CD4-positive, CD25-positive, alpha-beta regulatory T cell (primary cell): ENCODE results near the gene CPLX4. TPM values are rescaled to one million over a fixed set of nuclear protein-coding genes. Genes with fewer than 3 reads are reported as not detected.
A peak's percentile ranks its signal among the peaks of the same experiment; 100 is the strongest.

Experiments used
- ATAC-seq, 2 donors: fragments of 150-1000 bp; cut with Tn5 transposase; one replicate each; pipeline ENCODE4 v1.10.0; 2021; ENCODE audit warnings: low read depth in 2 of 2, moderate number of reproducible peaks in 2 of 2, moderate library complexity in 1 of 2
- DNase-seq, 3 donors: peaks; one replicate each; pipeline versions ENCODE4 v3.0.0 to v3.0.0-alpha.2; 2012 to 2022; ENCODE audit warnings: mixed read lengths in 1 of 3
- H3K27ac ChIP-seq: one replicate; pipeline ENCODE4 v1.7.0; 2013; ENCODE audit warnings: mild to moderate bottlenecking, low read length; ENCODE audit not compliant: insufficient read depth, poor library complexity, severe bottlenecking
- H3K27me3 ChIP-seq: one replicate; pipeline ENCODE4 v1.7.0; 2013; ENCODE audit warnings: low read length; ENCODE audit not compliant: control insufficient read depth, insufficient read depth
- H3K36me3 ChIP-seq: one replicate; pipeline ENCODE4 v1.7.0; 2013; ENCODE audit warnings: mild to moderate bottlenecking, low read length, moderate library complexity; ENCODE audit not compliant: control insufficient read depth, insufficient read depth
- H3K4me1 ChIP-seq: 2 replicates; pipeline ENCODE4 v1.7.0; 2013; ENCODE audit warnings: mild to moderate bottlenecking, low read length; ENCODE audit not compliant: insufficient read depth, control insufficient read depth, poor library complexity, severe bottlenecking
- H3K4me3 ChIP-seq: one replicate; pipeline ENCODE4 v1.7.0; 2013; ENCODE audit warnings: low read depth, mild to moderate bottlenecking, low read length, moderate library complexity
- H3K9me3 ChIP-seq, 2 experiments: 1 replicate in 1 of 2; 2 replicates in 1 of 2; pipeline ENCODE4 v1.7.0; 2013; ENCODE audit warnings: low read length in 2 of 2, mild to moderate bottlenecking in 1 of 2, moderate library complexity in 1 of 2; ENCODE audit not compliant: control insufficient read depth in 2 of 2
- H3K27ac Mint-ChIP-seq, 3 donors: one replicate each; pipeline ENCODE4 v1.8.0; 2020 to 2022; ENCODE audit warnings: mild to moderate bottlenecking in 3 of 3, mixed read lengths in 3 of 3, moderate library complexity in 2 of 3
- H3K27me3 Mint-ChIP-seq: one replicate; pipeline ENCODE4 v1.8.0; 2022; ENCODE audit warnings: mild to moderate bottlenecking, mixed read lengths
- H3K36me3 Mint-ChIP-seq: one replicate; pipeline ENCODE4 v1.8.0; 2020; ENCODE audit warnings: mixed read lengths
- H3K4me1 Mint-ChIP-seq, 4 donors: one replicate each; pipeline ENCODE4 v1.8.0; 2020 to 2022; ENCODE audit warnings: mixed read lengths in 4 of 4, mild to moderate bottlenecking in 1 of 4
- H3K4me3 Mint-ChIP-seq, 4 donors: one replicate each; pipeline ENCODE4 v1.8.0; 2020 to 2022; ENCODE audit warnings: mild to moderate bottlenecking in 4 of 4, mixed read lengths in 4 of 4, moderate library complexity in 3 of 4
- H3K9me3 Mint-ChIP-seq, 7 donors: one replicate each; pipeline ENCODE4 v1.8.0; 2020 to 2022; ENCODE audit warnings: mixed read lengths in 7 of 7, mild to moderate bottlenecking in 3 of 7, moderate library complexity in 2 of 7
- polyA plus RNA-seq, 4 donors: library from polyadenylated mRNA; unstranded; fragments of 300-500 nt; fragmentation: Illumina TruSeq; gene quantifications; one replicate each; pipeline ENCODE4 v1.2.3, GENCODE V29; 2021
- total RNA-seq: library from RNA; stranded (reverse); gene quantifications from one replicate; pipeline ENCODE4 v1.2.3, GENCODE V29; 2022

CPLX4 gene
- total and polyA plus RNA-seq, 5 donors from 2014 or later = not detected

DNA sequence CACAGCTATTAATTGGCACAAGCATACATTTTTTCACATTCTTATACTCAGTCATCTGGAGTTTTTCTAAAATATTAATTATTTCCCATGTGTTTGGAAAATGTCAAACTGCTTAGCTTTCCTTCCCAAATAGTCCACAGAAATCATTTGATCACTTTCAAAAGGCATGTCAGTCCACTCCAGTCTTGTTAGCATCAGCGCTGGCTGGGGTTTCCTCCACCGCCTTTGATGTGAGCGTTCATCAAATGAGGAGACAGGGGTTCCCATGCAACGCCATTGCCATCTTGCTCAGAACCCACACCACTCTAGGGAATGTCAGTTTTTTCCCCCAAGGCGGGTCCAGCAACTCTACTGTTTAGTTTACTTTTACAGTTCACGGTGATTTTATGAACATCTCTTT, 32.1 kb downstream of the CPLX4 start:
- Histone ChIP-seq H3K27ac (no peak overlapping the region), H3K4me3 (no peak overlapping the region), H3K36me3 (no peaks in the 10 kb centered on the region), H3K9me3 (no peaks in the 10 kb centered on the region), H3K27me3 (peaks cover 21% of the 10 kb centered on the region), H3K4me1 (no peaks in the 10 kb centered on the region)
- no peaks in the 10 kb centered on the region for H3K4me1 Mint-ChIP-seq
- peaks cover 0 to 6% (median 0%) of the 10 kb centered on the region in 7 donors for H3K9me3 Mint-ChIP-seq
- H3K27ac Mint-ChIP-seq = no peak overlapping the region
- H3K4me3 Mint-ChIP-seq = no peak overlapping the region
- H3K27me3 Mint-ChIP-seq = peaks cover 49% of the 10 kb centered on the region
- H3K36me3 Mint-ChIP-seq = no peaks in the 10 kb centered on the region
- ATAC-seq (no peak), DNase-seq (no peak)

GRCh38 chr18:59282341-59282740, 36.1 kb downstream of the CPLX4 start:
- H3K27me3 ChIP-seq = peaks cover 19% of the 10 kb centered on the region
- no peaks in the 10 kb centered on the region for H3K36me3 ChIP-seq
- ATAC-seq (no peak), DNase-seq (no peak)
- no peaks in the 10 kb centered on the region for H3K4me1 Mint-ChIP-seq
- H3K9me3 ChIP-seq = no peaks in the 10 kb centered on the region
- H3K4me3 ChIP-seq = no peak overlapping the region
- no peak overlapping the region for H3K27ac ChIP-seq
- H3K4me3 Mint-ChIP-seq = no peak overlapping the region
- H3K36me3 Mint-ChIP-seq = no peaks in the 10 kb centered on the region
- H3K27ac Mint-ChIP-seq = no peak overlapping the region
- H3K27me3 Mint-ChIP-seq = peaks cover 69% of the 10 kb centered on the region
- peaks cover 0 to 3% (median 0%) of the 10 kb centered on the region in 7 donors for H3K9me3 Mint-ChIP-seq
- no peaks in the 10 kb centered on the region for H3K4me1 ChIP-seq

DNA sequence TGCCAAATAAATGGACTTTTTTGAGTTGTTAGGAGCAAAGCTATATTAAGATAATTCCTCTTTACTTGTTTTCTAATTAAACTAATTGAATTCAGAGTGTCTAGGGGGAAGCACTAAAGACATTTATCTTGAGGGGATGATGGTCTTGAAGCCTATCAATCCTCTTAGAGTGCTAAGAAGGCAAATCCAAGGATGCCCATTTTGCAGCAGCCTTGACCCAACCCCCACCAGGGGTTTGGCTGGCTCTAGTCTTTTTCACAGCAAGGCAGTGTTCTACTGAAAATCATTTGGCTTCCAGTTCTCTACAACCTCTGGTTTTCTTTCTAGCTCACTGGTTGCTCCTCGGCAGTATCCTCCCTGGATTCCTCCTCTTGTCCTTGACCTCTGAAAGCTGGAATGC, 38.7 kb downstream of the CPLX4 start:
- Histone ChIP-seq H3K36me3 (no peaks in the 10 kb centered on the region), H3K27ac (no peak overlapping the region), H3K4me3 (no peak overlapping the region), H3K9me3 (no peaks in the 10 kb centered on the region), H3K4me1 (no peaks in the 10 kb centered on the region), H3K27me3 (peaks cover 28% of the 10 kb centered on the region)
- H3K27ac Mint-ChIP-seq = no peak overlapping the region
- ATAC-seq (no peak), DNase-seq (no peak)
- no peak overlapping the region for H3K4me3 Mint-ChIP-seq
- no peaks in the 10 kb centered on the region for H3K36me3 Mint-ChIP-seq
- H3K27me3 Mint-ChIP-seq = peaks cover 77% of the 10 kb centered on the region
- H3K9me3 Mint-ChIP-seq = peaks cover 0 to 3% (median 0%) of the 10 kb centered on the region in 7 donors
- H3K4me1 Mint-ChIP-seq = peaks cover 0 to under 1% (median 0%) of the 10 kb centered on the region in 4 donors

DNA sequence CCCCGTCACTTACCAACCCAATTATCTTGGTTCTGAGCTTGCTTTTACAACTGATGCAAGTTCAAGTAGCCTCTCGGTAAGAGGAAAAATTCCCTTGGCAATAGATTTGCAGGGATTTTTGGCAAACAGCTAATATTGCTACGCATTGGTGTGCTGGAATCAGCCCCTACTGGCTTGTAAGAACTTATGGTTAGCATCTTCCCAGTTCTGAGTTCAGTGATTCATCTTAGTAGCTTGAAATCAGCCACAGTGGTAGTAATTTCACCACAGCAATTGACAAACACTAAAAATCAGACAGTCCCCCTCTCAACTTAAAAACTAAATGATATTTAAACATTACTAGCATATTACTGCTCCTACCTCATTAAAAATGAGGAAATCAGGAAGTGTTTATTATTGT, 39.3 kb downstream of the CPLX4 start:
- DNase-seq (no peak), ATAC-seq (no peak)
- Mint-ChIP-seq H3K27ac (no peak overlapping the region), H3K4me1 (peaks cover 0 to 6% (median 0%) of the 10 kb centered on the region in 4 donors), H3K36me3 (no peaks in the 10 kb centered on the region), H3K9me3 (peaks cover 0 to 3% (median 0%) of the 10 kb centered on the region in 7 donors), H3K4me3 (no peak overlapping the region), H3K27me3 (peaks cover 79% of the 10 kb centered on the region)
- Histone ChIP-seq H3K27ac (no peak overlapping the region), H3K9me3 (no peaks in the 10 kb centered on the region), H3K27me3 (peaks cover 32% of the 10 kb centered on the region), H3K4me1 (no peaks in the 10 kb centered on the region), H3K36me3 (no peaks in the 10 kb centered on the region), H3K4me3 (no peak overlapping the region)

DNA sequence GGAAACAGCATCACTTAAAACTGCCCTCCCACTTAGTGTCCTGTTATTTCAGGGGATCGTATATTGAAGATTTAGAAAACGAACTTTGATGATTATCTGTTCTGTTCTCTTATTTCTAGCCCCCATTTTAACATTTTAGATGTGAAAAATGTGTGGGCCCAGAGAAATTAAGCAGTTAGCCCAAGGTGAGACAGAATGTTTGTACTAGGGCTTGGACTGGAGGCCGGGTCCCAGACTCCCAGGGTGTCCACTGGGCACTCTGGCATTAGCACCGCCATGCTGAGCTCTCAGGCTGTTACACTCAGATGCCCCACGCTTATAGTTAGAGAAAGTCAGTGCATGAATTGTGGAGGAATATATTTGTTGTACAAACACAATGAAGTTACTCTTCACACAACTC, 39.7 kb downstream of the CPLX4 start:
- H3K27ac Mint-ChIP-seq = no peak overlapping the region
- H3K4me1 Mint-ChIP-seq = peaks cover 0 to 9% (median 0%) of the 10 kb centered on the region in 4 donors
- no peak overlapping the region for H3K4me3 ChIP-seq
- H3K36me3 ChIP-seq = no peaks in the 10 kb centered on the region
- H3K9me3 ChIP-seq = no peaks in the 10 kb centered on the region
- no peak overlapping the region for H3K27ac ChIP-seq
- no peaks in the 10 kb centered on the region for H3K36me3 Mint-ChIP-seq
- peaks cover 0 to 3% (median 0%) of the 10 kb centered on the region in 7 donors for H3K9me3 Mint-ChIP-seq
- peaks cover 32% of the 10 kb centered on the region for H3K27me3 ChIP-seq
- H3K4me1 ChIP-seq = no peaks in the 10 kb centered on the region
- no peak overlapping the region for H3K4me3 Mint-ChIP-seq
- DNase-seq = no peak
- ATAC-seq = no peak
- peaks cover 79% of the 10 kb centered on the region for H3K27me3 Mint-ChIP-seq

- no peak overlapping the region for H3K27ac ChIP-seq
- H3K4me1 ChIP-seq = peaks cover 20% of the 10 kb centered on the region
- H3K27me3 ChIP-seq = peaks cover 42% of the 10 kb centered on the region
- no peaks in the 10 kb centered on the region for H3K36me3 Mint-ChIP-seq
- DNase-seq (no peak), ATAC-seq (no peak)
- H3K4me3 Mint-ChIP-seq = no peak overlapping the region
- peaks cover 0 to 2% (median 0%) of the 10 kb centered on the region in 7 donors for H3K9me3 Mint-ChIP-seq
- no peaks in the 10 kb centered on the region for H3K9me3 ChIP-seq
- H3K36me3 ChIP-seq = no peaks in the 10 kb centered on the region
- H3K4me3 ChIP-seq = no peak overlapping the region
- H3K4me1 Mint-ChIP-seq = peaks cover 0 to 17% (median 1%) of the 10 kb centered on the region in 4 donors
- H3K27ac Mint-ChIP-seq = no peak overlapping the region
- peaks cover 86% of the 10 kb centered on the region for H3K27me3 Mint-ChIP-seq
Observed at GRCh38 chr18:59276047-59276446, 42.4 kb downstream of the CPLX4 start.

GRCh38 chr18:59275406-59275949, 43.0 kb downstream of the CPLX4 start:
- Histone ChIP-seq H3K36me3 (no peaks in the 10 kb centered on the region), H3K27ac (no peak overlapping the region), H3K9me3 (no peaks in the 10 kb centered on the region), H3K4me3 (no peak overlapping the region), H3K4me1 (peaks cover 20% of the 10 kb centered on the region), H3K27me3 (peaks cover 48% of the 10 kb centered on the region)
- H3K27ac Mint-ChIP-seq = no peak overlapping the region
- H3K9me3 Mint-ChIP-seq = peaks cover 0 to 2% (median 0%) of the 10 kb centered on the region in 7 donors
- no peaks in the 10 kb centered on the region for H3K36me3 Mint-ChIP-seq
- no peak overlapping the region for H3K4me3 Mint-ChIP-seq
- H3K27me3 Mint-ChIP-seq = peaks cover 86% of the 10 kb centered on the region
- DNase-seq (no peak), ATAC-seq (no peak)
- peaks cover 0 to 17% (median 2%) of the 10 kb centered on the region in 4 donors for H3K4me1 Mint-ChIP-seq

DNA sequence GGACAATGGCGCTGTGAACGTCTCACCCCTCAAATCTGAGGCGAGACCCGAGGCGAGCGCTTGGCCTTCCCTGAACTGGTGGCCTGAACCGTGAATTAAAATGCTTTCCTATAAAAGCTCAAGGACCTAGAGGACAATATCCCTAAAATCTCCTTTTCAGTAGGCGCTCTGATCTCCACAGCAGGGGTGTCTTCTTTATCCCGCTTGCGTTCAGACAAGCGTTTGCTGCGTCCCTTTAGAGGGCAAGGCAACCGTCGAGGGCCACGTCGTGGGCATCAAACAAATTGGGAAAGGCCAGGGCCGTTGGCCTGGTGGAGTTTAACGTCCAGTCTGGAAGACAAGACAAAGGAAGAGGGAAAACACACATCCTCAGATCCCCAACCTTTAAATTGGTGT, 43.9 kb downstream of the CPLX4 start:
- no peaks in the 10 kb centered on the region for H3K36me3 Mint-ChIP-seq
- H3K27me3 Mint-ChIP-seq = peaks cover 86% of the 10 kb centered on the region
- Histone ChIP-seq H3K4me1 (peaks cover 21% of the 10 kb centered on the region), H3K36me3 (no peaks in the 10 kb centered on the region), H3K9me3 (no peaks in the 10 kb centered on the region), H3K4me3 (no peak overlapping the region), H3K27ac (no peak overlapping the region), H3K27me3 (peaks cover 55% of the 10 kb centered on the region)
- H3K9me3 Mint-ChIP-seq = peaks cover 0 to 5% (median 0%) of the 10 kb centered on the region in 7 donors
- ATAC-seq (no peak), DNase-seq (no peak)
- H3K27ac Mint-ChIP-seq = no peak overlapping the region
- H3K4me3 Mint-ChIP-seq = peak overlapping the region in 2 of 4 donors; percentile 7 to 36
- peaks cover 5 to 21% (median 6%) of the 10 kb centered on the region in 4 donors for H3K4me1 Mint-ChIP-seq
